ENCODE data around the gene CUBN. TPM values are rescaled to one million over a fixed set of nuclear protein-coding genes. Genes with fewer than 3 reads are reported as not detected.

CUBN gene
- total and polyA plus RNA-seq, 9 of the 15 experiments (the other 6 are each of a cell fraction or from before 2014, with no cell fraction given): 0.04 to 0.33 (median 0.09) TPM

GRCh38 chr10:16817125-16818019 lies 312.2 kb downstream of the CUBN start, which contains the start of gene RSU1 (continued):
- TF ChIP-seq REST (IDR thresholded peaks at IDR 0.05; ENCODE audit: borderline replicate concordance) (no peak), REST (CRISPR knock-in tag; IDR thresholded peaks at IDR 0.05; ENCODE audit: low read depth) (0 out of 2 replicates have a peak, but pooled peaks have one; percentile 68), ZNF224 (CRISPR knock-in tag; IDR thresholded peaks at IDR 0.05) (no peak), RFX7 (CRISPR knock-in tag; IDR thresholded peaks at IDR 0.05) (no peak), ZZZ3 (IDR thresholded peaks at IDR 0.05) (no peak), ZNF655 (CRISPR knock-in tag; IDR thresholded peaks at IDR 0.05) (no peak), SPI1 (IDR thresholded peaks at IDR 0.05; ENCODE audit: borderline replicate concordance, low read depth, low read length) (peak; percentile 44; the same call in 1 of the 2 replicates), CSDE1 (IDR thresholded peaks at IDR 0.05) (no peak), NR2C2 (CRISPR knock-in tag; IDR thresholded peaks at IDR 0.05) (no peak), NR2C2 (tag; IDR thresholded peaks at IDR 0.05) (peak; percentile 81), E2F1 (CRISPR knock-in tag; IDR thresholded peaks at IDR 0.05) (peak; percentile 62; the same call in 1 of the 2 replicates), CHAMP1 (IDR thresholded peaks at IDR 0.05) (no peak)

Measured in K562 (cell line).